Neuronal stem cell (in vitro differentiated cells): ENCODE results near the gene HS1BP3.

ENCODE experiments used
- DNase-seq: peaks from one replicate; pipeline ENCODE4 v3.0.0-alpha.2; 2013; ENCODE audit warnings: low spot score
- H2AFZ ChIP-seq: one replicate; pipeline ENCODE4 v1.6.1; 2013; ENCODE audit warnings: mild to moderate bottlenecking, low read length, inconsistent platforms
- H2AK5ac ChIP-seq: 2 replicates; pipeline ENCODE4 v1.6.1; 2013; ENCODE audit warnings: low read depth, mild to moderate bottlenecking, inconsistent platforms, low read length, moderate library complexity, mixed read lengths
- H2BK120ac ChIP-seq: 2 replicates; pipeline ENCODE4 v1.6.1; 2013; ENCODE audit warnings: low read depth, mild to moderate bottlenecking, inconsistent platforms, low read length, moderate library complexity, mixed read lengths
- H2BK12ac ChIP-seq: one replicate; pipeline ENCODE4 v1.6.1; 2013; ENCODE audit warnings: low read length, inconsistent platforms
- H2BK15ac ChIP-seq: 2 replicates; pipeline ENCODE4 v1.6.1; 2013; ENCODE audit warnings: mild to moderate bottlenecking, low read length, inconsistent platforms, mixed read lengths
- H2BK5ac ChIP-seq: one replicate; pipeline ENCODE4 v1.6.1; 2013; ENCODE audit warnings: inconsistent platforms, mild to moderate bottlenecking, low read length, moderate library complexity
- H3K14ac ChIP-seq: one replicate; pipeline ENCODE4 v1.6.1; 2013; ENCODE audit warnings: low read length, inconsistent platforms
- H3K18ac ChIP-seq: 2 replicates; pipeline ENCODE4 v1.6.1; 2013; ENCODE audit warnings: low read length, inconsistent platforms
- H3K23ac ChIP-seq: 2 replicates; pipeline ENCODE4 v1.6.1; 2013; ENCODE audit warnings: low read depth, mild to moderate bottlenecking, mixed read lengths, low read length, inconsistent platforms; ENCODE audit not compliant: poor library complexity
- H3K27ac ChIP-seq: replicated peaks from 3 replicates; pipeline ENCODE4 v1.5.1; 2013; ENCODE audit warnings: low read length, inconsistent platforms
- H3K27me3 ChIP-seq, 3 experiments: 2 replicates each; pipeline ENCODE4 v1.6.1; 2013; ENCODE audit warnings: low read length in 3 of 3, mild to moderate bottlenecking in 2 of 3, inconsistent platforms in 1 of 3, low read depth in 1 of 3, mixed read lengths in 1 of 3, moderate library complexity in 1 of 3; ENCODE audit not compliant: control insufficient read depth in 3 of 3, insufficient read depth in 3 of 3
- H3K36me3 ChIP-seq, 2 donors: replicated peaks in 1 of 2; 2 replicates each; pipeline ENCODE4 v1.6.1; 2013; ENCODE audit warnings: low read length in 2 of 2; ENCODE audit not compliant: control insufficient read depth in 2 of 2, insufficient read depth in 2 of 2
- H3K4ac ChIP-seq: 2 replicates; pipeline ENCODE4 v1.6.1; 2013; ENCODE audit warnings: inconsistent platforms, mild to moderate bottlenecking, low read length, moderate library complexity
- H3K4me1 ChIP-seq, 2 donors: 1 replicate in 1 of 2; 2 replicates in 1 of 2; pipeline ENCODE4 v1.6.1; 2013; ENCODE audit warnings: low read length in 2 of 2, low read depth in 1 of 2; ENCODE audit not compliant: control insufficient read depth in 2 of 2, insufficient read depth in 1 of 2
- H3K4me2 ChIP-seq: one replicate; pipeline ENCODE4 v1.6.1; 2013; ENCODE audit warnings: mild to moderate bottlenecking, low read length, inconsistent platforms; ENCODE audit not compliant: insufficient read depth, poor library complexity, severe bottlenecking
- H3K4me3 ChIP-seq, 2 donors: 2 replicates each; pipeline ENCODE4 v1.5.1; 2013; ENCODE audit warnings: low read length in 2 of 2, mild to moderate bottlenecking in 2 of 2, inconsistent platforms in 1 of 2, moderate library complexity in 1 of 2
- H3K79me1 ChIP-seq: one replicate; pipeline ENCODE4 v1.6.1; 2013; ENCODE audit warnings: low read depth, mild to moderate bottlenecking, inconsistent platforms, low read length, moderate library complexity
- H3K9ac ChIP-seq: one replicate; pipeline ENCODE4 v1.6.1; 2013; ENCODE audit warnings: mild to moderate bottlenecking, low read depth, low read length, inconsistent platforms; ENCODE audit not compliant: poor library complexity
- H3K9me3 ChIP-seq, 2 donors: replicated peaks in 1 of 2; 2 replicates each; pipeline versions ENCODE3 to v1.6.1; 2013; ENCODE audit warnings: low read length in 2 of 2, mild to moderate bottlenecking in 2 of 2, inconsistent platforms in 1 of 2, low read depth in 1 of 2, mixed read lengths in 1 of 2, moderate library complexity in 1 of 2; ENCODE audit not compliant: control insufficient read depth in 2 of 2, insufficient read depth in 1 of 2
- H4K8ac ChIP-seq: one replicate; pipeline ENCODE4 v1.6.1; 2013; ENCODE audit warnings: low read depth, mild to moderate bottlenecking, inconsistent platforms, low read length, moderate library complexity
- H4K91ac ChIP-seq: one replicate; pipeline ENCODE4 v1.6.1; 2013; ENCODE audit warnings: low read length, low read depth, mild to moderate bottlenecking, inconsistent platforms; ENCODE audit not compliant: poor library complexity
- WGBS, 2 donors: extraction: QIAGEN DNeasy Blood & Tissue Kit; methylation state at CpG; one replicate each; pipeline ENCODE4 v1.1.7; 2013; ENCODE audit warnings: missing lambda C conversion rate in 2 of 2, mixed read lengths in 1 of 2; ENCODE audit not compliant: insufficient read length in 2 of 2, insufficient replicate concordance in 1 of 2; ENCODE audit errors: extremely low coverage in 2 of 2; 5-methylcytosine and 5-hydroxymethylcytosine counted together

HS1BP3 gene

GRCh38 chr2:20618468-20618885 is 32.4 kb downstream of the HS1BP3 start:
- no peak overlapping the region for H2AK5ac ChIP-seq
- H3K4me2 ChIP-seq = no peak overlapping the region
- H2BK15ac ChIP-seq = no peak overlapping the region
- peaks cover 1 to 13% of the 10 kb centered on the region in 2 donors for H3K36me3 ChIP-seq
- H3K9me3 ChIP-seq = no peaks in the 10 kb centered on the region
- H2BK5ac ChIP-seq = no peak overlapping the region
- no peak overlapping the region for H3K27ac ChIP-seq
- H2BK12ac ChIP-seq = no peak overlapping the region
- no peaks in the 10 kb centered on the region for H3K79me1 ChIP-seq
- H3K27me3 ChIP-seq = no peaks in the 10 kb centered on the region
- H3K4me1 ChIP-seq = peaks cover 17 to 39% of the 10 kb centered on the region in 2 donors
- H3K18ac ChIP-seq = peak overlapping the region; percentile 17
- H4K91ac ChIP-seq = no peak overlapping the region
- no peak overlapping the region for H4K8ac ChIP-seq
- no peak overlapping the region for H3K14ac ChIP-seq
- H3K4ac ChIP-seq = no peak overlapping the region
- no CpG with 5 or more reads among the region's 10 CpGs for WGBS, 2 donors
- no peak overlapping the region for H3K9ac ChIP-seq
- no peak overlapping the region for H3K4me3 ChIP-seq
- no peak for DNase-seq
- no peak overlapping the region for H2BK120ac ChIP-seq
- no peak overlapping the region for H2AFZ ChIP-seq
- H3K23ac ChIP-seq = no peak overlapping the region

- Histone ChIP-seq H3K9ac (no peak overlapping the region), H3K27ac (no peak overlapping the region), H2AFZ (no peak overlapping the region), H2AK5ac (no peak overlapping the region), H2BK120ac (no peak overlapping the region), H3K4me1 (peaks cover 17 to 39% of the 10 kb centered on the region in 2 donors), H3K14ac (no peak overlapping the region), H3K18ac (peak overlapping the region; percentile 81), H2BK5ac (no peak overlapping the region), H3K36me3 (peaks cover 1 to 13% of the 10 kb centered on the region in 2 donors), H2BK15ac (no peak overlapping the region), H3K4ac (no peak overlapping the region), H3K9me3 (no peaks in the 10 kb centered on the region), H4K91ac (no peak overlapping the region), H4K8ac (no peak overlapping the region), H3K27me3 (no peaks in the 10 kb centered on the region), H3K23ac (no peak overlapping the region), H2BK12ac (no peak overlapping the region), H3K4me3 (no peak overlapping the region), H3K79me1 (no peaks in the 10 kb centered on the region), H3K4me2 (no peak overlapping the region)
- WGBS, 2 donors = no CpG with 5 or more reads among the region's 14 CpGs
- DNase-seq = no peak
Observed at GRCh38 chr2:20617892-20618467, 32.9 kb downstream of the HS1BP3 start.

- H3K9me3 ChIP-seq = no peaks in the 10 kb centered on the region
- no peaks in the 10 kb centered on the region for H3K79me1 ChIP-seq
- H4K8ac ChIP-seq = no peak overlapping the region
- peaks cover 17 to 36% of the 10 kb centered on the region in 2 donors for H3K4me1 ChIP-seq
- H2BK5ac ChIP-seq = no peak overlapping the region
- H2BK120ac ChIP-seq = no peak overlapping the region
- no peak overlapping the region for H4K91ac ChIP-seq
- no CpG with 5 or more reads among the region's 10 CpGs for WGBS, 2 donors
- no peak overlapping the region for H3K9ac ChIP-seq
- H3K23ac ChIP-seq = no peak overlapping the region
- no peak overlapping the region for H3K4me2 ChIP-seq
- H2AFZ ChIP-seq = no peak overlapping the region
- H3K27ac ChIP-seq = no peak overlapping the region
- peak overlapping the region; percentile 15 for H3K18ac ChIP-seq
- no peaks in the 10 kb centered on the region for H3K27me3 ChIP-seq
- H2AK5ac ChIP-seq = peak overlapping the region; percentile 16
- H2BK15ac ChIP-seq = peak overlapping the region; percentile 11
- no peak overlapping the region for H3K4ac ChIP-seq
- no peak for DNase-seq
- no peak overlapping the region for H3K4me3 ChIP-seq
- no peak overlapping the region for H2BK12ac ChIP-seq
- no peak overlapping the region for H3K14ac ChIP-seq
- H3K36me3 ChIP-seq = peaks cover 1 to 5% of the 10 kb centered on the region in 2 donors
Observed at GRCh38 chr2:20617081-20617575, 33.8 kb downstream of the HS1BP3 start.

- Histone ChIP-seq H4K91ac (no peak overlapping the region), H3K27ac (no peak overlapping the region), H3K4ac (no peak overlapping the region), H2BK15ac (no peak overlapping the region), H2AK5ac (peak overlapping the region; percentile 5), H3K9ac (no peak overlapping the region), H4K8ac (no peak overlapping the region), H2AFZ (no peak overlapping the region), H2BK120ac (no peak overlapping the region), H3K18ac (peak overlapping the region; percentile 15), H3K14ac (no peak overlapping the region), H3K4me1 (peaks cover 20 to 31% of the 10 kb centered on the region in 2 donors), H3K9me3 (no peaks in the 10 kb centered on the region), H3K79me1 (no peaks in the 10 kb centered on the region), H3K27me3 (no peaks in the 10 kb centered on the region), H2BK5ac (no peak overlapping the region), H2BK12ac (no peak overlapping the region), H3K23ac (no peak overlapping the region), H3K4me2 (no peak overlapping the region), H3K36me3 (peaks cover 0 to 5% of the 10 kb centered on the region in 2 donors), H3K4me3 (no peak overlapping the region)
- WGBS, 2 donors = no CpG with 5 or more reads among the region's 4 CpGs
- no peak for DNase-seq
Observed at GRCh38 chr2:20616341-20616871, 34.5 kb downstream of the HS1BP3 start.
